Glomerular endothelial cell (primary cell): Measurements from ENCODE around the gene PADI1. TPM values are rescaled to one million over a fixed set of nuclear protein-coding genes. Genes with fewer than 3 reads are reported as not detected.

Experiments
- DNase-seq: peaks from one replicate; pipeline ENCODE4 v3.0.0-alpha.2; 2011; ENCODE audit warnings: low read depth, low spot score; ENCODE audit errors: extremely low read depth
- total RNA-seq: library from RNA; depleted of rRNA; stranded (reverse); fragments of >200 nt; gene quantifications from 2 replicates; pipeline ENCODE4 v1.2.3, GENCODE V29; 2015

PADI1 gene
- total RNA-seq, 1 donor from 2014 or later = 0.18 TPM

- no peak for DNase-seq
These were observed 61.0 kb downstream of the PADI1 start for GRCh38 chr1:17265950-17266349.

GRCh38 chr1:17270891-17271765 lies 66.2 kb downstream of the PADI1 start:
- no peak for DNase-seq

GRCh38 chr1:17272066-17272465 lies 67.1 kb downstream of the PADI1 start:
- DNase-seq = no peak

DNA sequence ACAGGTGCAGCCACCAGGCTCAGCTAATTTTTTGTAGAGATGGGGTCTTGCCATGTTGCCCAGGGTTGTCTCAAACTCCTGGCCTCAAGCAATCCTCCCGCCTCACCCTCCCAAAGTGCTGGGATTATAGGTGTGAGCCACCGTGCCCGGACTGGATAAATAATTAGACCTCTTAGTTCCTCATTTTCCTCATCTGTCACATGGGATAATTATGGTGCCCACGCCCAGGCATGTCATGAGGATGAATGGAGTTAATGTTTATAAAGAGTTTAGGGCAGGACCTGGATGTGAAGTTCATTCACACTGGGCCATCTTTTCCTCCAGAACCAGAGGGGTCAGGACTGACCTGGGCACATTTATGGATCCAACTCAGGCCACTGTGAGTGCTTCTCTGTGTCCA lies 67.7 kb downstream of the PADI1 start:
- DNase-seq = no peak

DNA sequence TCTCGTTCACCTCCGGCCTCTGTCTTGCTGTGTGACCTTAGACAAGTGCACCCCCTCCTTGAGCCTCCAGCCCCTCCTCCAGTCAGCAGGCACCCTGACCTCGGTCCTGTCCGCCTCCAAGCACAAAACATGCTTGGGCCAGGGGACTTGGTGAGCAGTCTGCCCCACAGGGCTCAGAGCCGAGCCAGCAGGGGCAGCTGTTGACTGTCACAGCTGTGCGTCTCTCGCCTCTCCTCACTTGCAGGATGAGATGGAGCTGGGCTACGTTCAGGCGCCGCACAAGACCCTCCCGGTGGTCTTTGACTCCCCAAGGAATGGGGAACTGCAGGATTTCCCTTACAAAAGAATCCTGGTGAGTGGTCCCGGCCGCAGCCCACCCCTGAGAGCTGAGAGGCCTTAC lies 68.2 kb downstream of the PADI1 start:
- no peak for DNase-seq

DNA sequence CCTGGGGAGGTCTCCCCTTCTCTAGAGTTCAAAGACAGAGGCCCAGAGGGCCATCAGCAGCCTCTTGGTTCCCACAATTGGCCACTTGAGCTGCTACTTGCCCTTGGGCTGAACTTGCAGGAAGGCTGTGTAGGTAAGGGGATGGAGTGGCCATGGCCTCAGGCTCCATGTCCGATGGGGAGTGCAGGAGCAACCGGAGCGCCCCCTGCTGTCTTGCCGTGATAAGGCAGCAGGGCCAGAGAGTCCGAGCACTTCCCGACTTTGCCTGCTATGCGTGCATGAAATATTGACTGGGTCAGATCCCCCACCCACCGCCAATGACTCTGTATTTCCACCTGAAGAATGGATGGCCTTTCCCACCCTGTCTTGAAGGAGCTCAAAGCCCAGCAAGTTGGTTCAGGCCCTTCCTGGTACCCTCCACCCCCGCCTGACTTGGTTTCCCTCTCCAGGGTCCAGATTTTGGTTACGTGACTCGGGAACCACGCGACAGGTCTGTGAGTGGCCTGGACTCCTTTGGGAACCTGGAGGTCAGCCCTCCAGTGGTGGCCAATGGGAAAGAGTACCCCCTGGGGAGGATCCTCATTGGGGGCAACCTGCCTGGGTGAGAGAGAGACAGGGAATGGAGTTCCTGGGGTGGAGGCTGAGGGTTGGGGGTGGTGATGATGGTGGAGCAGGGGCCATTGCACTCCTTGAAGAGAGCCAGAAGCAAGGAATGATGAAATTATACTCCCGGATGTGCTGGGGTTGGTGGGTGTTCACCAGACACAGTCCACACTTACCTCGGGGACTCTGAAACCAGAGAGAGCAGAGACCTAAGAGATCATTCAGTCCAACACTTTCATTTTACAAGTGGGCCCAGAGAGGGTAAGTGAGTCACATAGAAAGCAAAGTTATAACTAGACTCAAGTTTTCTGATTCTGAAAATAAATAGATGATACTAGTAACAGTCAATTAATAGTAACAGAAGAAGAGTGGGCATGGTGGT lies 69.5 kb downstream of the PADI1 start:
- no peak for DNase-seq

- DNase-seq = no peak
These were observed 71.6 kb downstream of the PADI1 start for GRCh38 chr1:17276568-17276967.

DNA sequence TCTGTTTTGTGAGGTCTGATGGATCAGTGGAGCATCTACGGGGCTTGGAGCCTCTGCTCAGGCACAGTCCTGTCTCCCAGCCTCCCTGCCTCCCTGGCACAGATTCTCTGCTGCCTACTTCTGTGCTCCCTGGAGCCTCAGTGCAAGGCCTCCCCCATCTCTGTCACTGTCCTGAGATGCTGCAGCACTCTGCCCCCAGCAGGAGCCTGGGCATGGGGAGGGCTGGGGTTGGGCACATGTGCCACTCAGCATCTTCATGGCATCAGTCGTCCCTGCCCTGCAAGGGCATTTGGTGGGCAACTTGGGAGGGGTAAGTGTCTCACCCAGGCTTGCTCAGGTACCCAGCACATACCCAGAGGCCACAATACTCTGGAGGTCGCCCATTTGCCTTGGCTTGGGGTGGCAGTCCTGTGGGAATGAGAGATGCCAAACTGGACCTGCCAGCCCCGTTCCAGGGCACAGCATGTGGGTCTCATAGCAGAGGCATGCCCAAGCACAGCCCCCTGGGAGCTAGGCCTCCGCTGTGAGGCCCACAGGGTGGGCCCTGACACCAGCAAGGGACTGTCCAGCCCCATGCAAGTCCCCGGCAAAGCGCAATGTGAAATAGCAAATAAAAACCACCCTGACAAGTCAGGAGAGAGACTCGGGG lies 72.7 kb downstream of the PADI1 start:
- no peak for DNase-seq

- DNase-seq = no peak
These were observed 74.3 kb downstream of the PADI1 start for GRCh38 chr1:17278996-17279830.

GRCh38 chr1:17280436-17280835 lies 75.5 kb downstream of the PADI1 start:
- DNase-seq = no peak

GRCh38 chr1:17280894-17281293 lies 76.0 kb downstream of the PADI1 start:
- DNase-seq = no peak

GRCh38 chr1:17281775-17282181 lies 76.8 kb downstream of the PADI1 start:
- DNase-seq = no peak

DNA sequence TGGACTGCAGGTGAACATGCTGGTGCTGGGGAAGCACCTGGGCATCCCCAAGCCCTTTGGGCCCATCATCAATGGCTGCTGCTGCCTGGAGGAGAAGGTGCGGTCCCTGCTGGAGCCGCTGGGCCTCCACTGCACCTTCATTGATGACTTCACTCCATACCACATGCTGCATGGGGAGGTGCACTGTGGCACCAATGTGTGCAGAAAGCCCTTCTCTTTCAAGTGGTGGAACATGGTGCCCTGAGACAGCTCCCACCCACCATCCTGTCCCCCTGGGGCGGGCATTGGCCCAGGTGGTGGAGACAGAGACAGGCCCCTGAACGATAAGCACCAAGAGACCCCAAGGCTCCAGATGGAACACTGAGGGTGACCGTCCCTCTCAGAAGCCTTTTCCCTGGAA lies 77.9 kb downstream of the PADI1 start:
- no peak for DNase-seq

GRCh38 chr1:17286646-17287045 lies 81.7 kb downstream of the PADI1 start:
- no peak for DNase-seq

GRCh38 chr1:17287130-17287776 lies 82.3 kb downstream of the PADI1 start:
- no peak for DNase-seq

- DNase-seq = no peak
These were observed 84.8 kb downstream of the PADI1 start for GRCh38 chr1:17289721-17290120.

DNA sequence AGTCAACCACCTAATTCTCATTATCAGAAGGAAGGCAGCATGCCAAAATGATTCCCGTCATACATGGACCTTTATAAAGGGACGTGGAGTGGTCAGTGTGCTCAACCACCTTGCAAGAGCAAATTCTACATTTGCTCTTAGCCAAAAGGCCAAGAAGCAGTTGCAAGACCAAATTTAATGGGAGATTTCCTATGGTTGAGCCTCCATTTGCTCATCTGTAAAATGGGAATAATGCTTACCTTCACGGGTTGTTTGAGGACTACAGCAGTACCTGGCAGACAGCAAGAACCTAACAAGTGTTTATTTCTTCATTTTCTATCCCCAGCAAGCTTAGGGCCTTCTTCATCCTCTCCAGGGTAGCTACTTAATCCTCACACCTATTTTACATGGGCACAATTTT lies 85.6 kb downstream of the PADI1 start:
- no peak for DNase-seq

- no peak for DNase-seq
These were observed 87.6 kb downstream of the PADI1 start for GRCh38 chr1:17292299-17293160.
